GM21515 (cell line): ENCODE results near the gene AIPL1.

Source experiments
- ATAC-seq: cut with Tn5 transposase; IDR thresholded peaks from one replicate; pipeline ENCODE4 v1.9.1; 2021; ENCODE audit not compliant: unreplicated experiment

Gene AIPL1

GRCh38 chr17:6380915-6381438, 53.9 kb downstream of the AIPL1 start:
- ATAC-seq: no peak

GRCh38 chr17:6377906-6378305, 57.0 kb downstream of the AIPL1 start:
- no peak for ATAC-seq

- no peak for ATAC-seq
Observed at GRCh38 chr17:6376931-6377361, 58.0 kb downstream of the AIPL1 start.

- no peak for ATAC-seq
Observed at GRCh38 chr17:6374761-6375312, 60.1 kb downstream of the AIPL1 start.

GRCh38 chr17:6374271-6374691, 60.6 kb downstream of the AIPL1 start:
- ATAC-seq: no peak
